Stomach (tissue), 4 donors: ENCODE results near the gene ERICH3.

ENCODE experiments used
- EP300 ChIP-seq: sonication (generic); formaldehyde crosslinking; IDR thresholded peaks from one replicate; pipeline ENCODE4 v1.6.1; 2017; ENCODE audit warnings: antibody characterized with exemption
- POLR2A ChIP-seq, 4 donors: fragments of 450-650 bp; IDR thresholded peaks; one replicate each; pipeline ENCODE4 v1.6.1; 2016; ENCODE audit warnings: antibody characterized with exemption in 4 of 4, control low read depth in 2 of 4, mild to moderate bottlenecking in 1 of 4, moderate library complexity in 1 of 4
- POLR2AphosphoS5 ChIP-seq, 3 donors: sonication (generic); formaldehyde crosslinking; IDR thresholded peaks; one replicate each; pipeline ENCODE4 v1.6.1; 2016; ENCODE audit warnings: antibody characterized with exemption in 3 of 3
- TF ChIP-seq, protein P1 (sequence below), 7 experiments: fragments of 450-650 bp in 4 of 7; fragments of 200-600 bp in 3 of 7; sonication (generic) in 3 of 7; IDR thresholded peaks; one replicate each; pipeline ENCODE4 v1.5.1; 2016 to 2019; ENCODE audit warnings: antibody characterized with exemption in 7 of 7, control low read depth in 2 of 7, mild to moderate bottlenecking in 1 of 7

DNA sequence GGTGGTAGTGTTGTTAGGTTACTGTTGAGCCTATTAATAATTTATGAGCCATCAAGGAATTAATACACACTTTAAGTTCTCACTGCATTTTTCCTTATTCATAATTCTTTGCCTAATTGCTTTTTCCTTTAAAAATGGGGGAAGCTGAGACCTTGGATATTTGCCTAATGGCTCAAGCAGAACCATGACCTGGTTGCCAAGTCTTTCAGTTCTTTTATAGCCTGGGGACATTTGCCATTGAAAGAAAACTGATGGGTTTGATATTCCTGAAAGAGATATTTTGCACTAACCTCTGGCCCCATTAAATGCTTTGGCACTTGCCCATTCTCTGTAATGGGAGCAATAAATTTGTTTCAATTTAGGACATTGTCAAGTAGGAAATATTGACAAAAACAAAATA, 142.7 kb downstream of the ERICH3 start:
- TF ChIP-seq, protein P1, sequence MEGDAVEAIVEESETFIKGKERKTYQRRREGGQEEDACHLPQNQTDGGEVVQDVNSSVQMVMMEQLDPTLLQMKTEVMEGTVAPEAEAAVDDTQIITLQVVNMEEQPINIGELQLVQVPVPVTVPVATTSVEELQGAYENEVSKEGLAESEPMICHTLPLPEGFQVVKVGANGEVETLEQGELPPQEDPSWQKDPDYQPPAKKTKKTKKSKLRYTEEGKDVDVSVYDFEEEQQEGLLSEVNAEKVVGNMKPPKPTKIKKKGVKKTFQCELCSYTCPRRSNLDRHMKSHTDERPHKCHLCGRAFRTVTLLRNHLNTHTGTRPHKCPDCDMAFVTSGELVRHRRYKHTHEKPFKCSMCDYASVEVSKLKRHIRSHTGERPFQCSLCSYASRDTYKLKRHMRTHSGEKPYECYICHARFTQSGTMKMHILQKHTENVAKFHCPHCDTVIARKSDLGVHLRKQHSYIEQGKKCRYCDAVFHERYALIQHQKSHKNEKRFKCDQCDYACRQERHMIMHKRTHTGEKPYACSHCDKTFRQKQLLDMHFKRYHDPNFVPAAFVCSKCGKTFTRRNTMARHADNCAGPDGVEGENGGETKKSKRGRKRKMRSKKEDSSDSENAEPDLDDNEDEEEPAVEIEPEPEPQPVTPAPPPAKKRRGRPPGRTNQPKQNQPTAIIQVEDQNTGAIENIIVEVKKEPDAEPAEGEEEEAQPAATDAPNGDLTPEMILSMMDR (IDR thresholded peaks at IDR 0.05): no peak
- TF ChIP-seq EP300: no peak
- no peak for TF ChIP-seq POLR2A (IDR thresholded peaks at IDR 0.05)
- TF ChIP-seq POLR2AphosphoS5 (IDR thresholded peaks at IDR 0.05): no peak
